Measurements from ENCODE around the gene DARS2. TPM values are rescaled to one million over a fixed set of nuclear protein-coding genes. Genes with fewer than 3 reads are reported as not detected.

Gene DARS2
- total RNA-seq, 1 donor from 2014 or later = 33.0 TPM

DNA sequence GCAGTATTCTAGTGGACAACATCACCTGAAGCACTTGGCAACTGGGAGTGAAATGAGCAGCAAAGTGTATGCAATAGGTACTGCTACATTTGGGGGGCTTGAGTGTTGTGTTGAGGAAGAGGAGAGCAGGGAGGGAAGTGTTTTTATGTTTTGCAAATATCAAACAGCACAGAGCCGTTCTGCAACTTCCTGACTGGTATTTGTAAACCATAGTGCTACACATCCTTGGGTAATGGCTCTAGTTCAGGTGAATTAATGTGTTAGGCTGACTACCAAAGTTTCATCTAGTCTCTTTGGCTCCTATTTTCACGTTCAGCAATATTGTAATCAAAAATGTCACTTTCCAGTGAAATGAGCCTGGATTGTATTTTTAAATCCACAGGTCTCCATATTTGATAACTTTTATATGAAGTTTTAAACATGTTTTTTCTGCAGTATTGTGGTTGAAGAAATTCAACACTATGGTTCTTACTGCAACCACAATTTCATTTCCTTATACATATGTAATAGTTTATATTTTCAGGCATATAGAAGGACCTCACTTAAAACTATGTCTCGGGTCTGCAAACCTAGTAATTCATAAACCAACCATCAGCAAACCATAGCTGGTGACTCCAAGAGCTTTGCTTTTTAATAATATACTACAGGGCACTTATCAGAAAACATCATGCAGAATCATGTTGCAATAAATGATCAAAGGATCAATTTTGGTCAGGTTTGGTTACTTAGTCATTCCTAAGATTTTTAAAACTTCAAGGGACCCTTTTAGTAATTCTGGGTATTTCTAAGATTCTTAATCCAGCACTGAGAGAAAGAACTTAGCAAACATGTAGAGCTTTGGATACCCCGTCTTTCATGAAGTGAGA is 62.5 kb downstream of the DARS2 start:
- no peak for DNase-seq (ENCODE audit: low read depth)

DNA sequence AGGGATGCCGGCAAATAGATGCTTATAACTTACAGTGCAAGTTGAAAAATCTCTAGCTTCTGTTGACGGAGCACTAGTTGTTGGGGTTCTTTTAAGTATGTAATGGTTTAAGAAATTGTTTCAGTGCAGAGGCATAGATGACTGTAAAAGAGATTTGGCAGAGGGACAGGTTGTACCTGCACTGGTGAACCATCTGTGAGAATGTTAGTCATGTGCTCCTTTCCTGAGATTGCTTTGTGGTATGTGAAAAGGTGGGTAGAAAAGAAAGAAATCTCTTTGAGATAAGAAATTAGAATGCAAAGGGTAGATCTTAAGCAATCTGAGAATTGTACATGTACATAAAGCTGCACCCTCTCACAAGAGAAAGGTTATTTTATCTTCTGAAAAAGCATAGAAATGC is 63.2 kb downstream of the DARS2 start:
- DNase-seq (ENCODE audit: low read depth) = no peak

GRCh38 chr1:173888749-173889148 is 64.3 kb downstream of the DARS2 start:
- no peak for DNase-seq (ENCODE audit: low read depth)

GRCh38 chr1:173889885-173890284 is 65.4 kb downstream of the DARS2 start:
- DNase-seq (ENCODE audit: low read depth) = no peak

GRCh38 chr1:173893611-173894010 is 69.1 kb downstream of the DARS2 start:
- DNase-seq (ENCODE audit: low read depth) = no peak

GRCh38 chr1:173894189-173894588 is 69.7 kb downstream of the DARS2 start:
- DNase-seq (ENCODE audit: low read depth) = no peak

GRCh38 chr1:173900427-173900826 is 76.0 kb downstream of the DARS2 start:
- no peak for DNase-seq (ENCODE audit: low read depth)

DNA sequence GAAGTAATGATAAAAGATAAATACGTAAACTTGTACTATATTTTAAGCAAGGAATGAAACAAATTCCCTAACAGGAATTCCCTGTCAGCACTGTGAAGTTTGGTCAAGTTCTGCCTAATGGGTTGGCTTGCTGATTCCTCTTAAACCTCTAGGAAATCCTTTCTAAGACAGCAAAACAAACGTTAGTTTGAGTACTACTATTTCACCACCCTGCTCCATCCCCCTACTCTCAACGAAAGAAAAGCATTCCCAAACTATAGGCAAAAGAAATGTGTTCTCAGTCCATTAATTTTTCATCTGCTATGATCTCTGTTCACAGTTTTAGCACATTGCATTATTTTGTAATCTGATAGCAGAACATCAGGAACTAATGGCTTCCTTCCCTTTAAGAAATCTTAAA is 76.5 kb downstream of the DARS2 start:
- no peak for DNase-seq (ENCODE audit: low read depth)

- peak; percentile 15 for DNase-seq (ENCODE audit: low read depth)
Measured at GRCh38 chr1:173903827-173904531, 79.5 kb downstream of the DARS2 start.

Other genes starting within 250 kb of the DARS2 start
- 0.60 TPM in 1 of 2 replicates, not detected in the other for gene SLC9C2, start 221.6 kb upstream of the DARS2 start, total RNA-seq
- not detected in 2 replicates for gene TEX50, start 189.3 kb upstream of the DARS2 start, total RNA-seq
- gene ANKRD45, start 154.8 kb upstream of the DARS2 start, total RNA-seq = 1.4 and 17.4 TPM in 2 replicates
- gene KLHL20, start 109.7 kb upstream of the DARS2 start, total RNA-seq = 27.4 and 32.1 TPM in 2 replicates
- gene CENPL, start 210 bp downstream of the DARS2 start, total RNA-seq = 9.4 and 14.6 TPM in 2 replicates
- gene GAS5, start 43.3 kb downstream of the DARS2 start, total RNA-seq = 249 and 435 TPM in 2 replicates
- 4.9 and 14.5 TPM in 2 replicates for gene ZBTB37, start 43.7 kb downstream of the DARS2 start, total RNA-seq
- gene SERPINC1, start 92.7 kb downstream of the DARS2 start, total RNA-seq = 0.35 TPM in 1 of 2 replicates, not detected in the other
- 33.0 and 56.4 TPM in 2 replicates for gene RC3H1, start 197.7 kb downstream of the DARS2 start, total RNA-seq